Astrocyte (in vitro differentiated cells and primary cell): ENCODE results near the gene ITGB3BP.

Experiments
- EZH2 ChIP-seq: IDR thresholded peaks from 2 replicates; pipeline ENCODE4 v1.6.1; 2012; ENCODE audit warnings: mild to moderate bottlenecking, low read length, inconsistent platforms; ENCODE audit not compliant: insufficient read depth
- TF ChIP-seq, protein P1 (sequence below): IDR thresholded peaks from 2 replicates; pipeline ENCODE4 v1.5.1; 2011; ENCODE audit warnings: low read depth, mild to moderate bottlenecking, inconsistent platforms, low read length, moderate library complexity; ENCODE audit not compliant: insufficient read depth

GRCh38 chr1:63461661-63462230, 61.3 kb downstream of the ITGB3BP start:
- TF ChIP-seq, protein P1, sequence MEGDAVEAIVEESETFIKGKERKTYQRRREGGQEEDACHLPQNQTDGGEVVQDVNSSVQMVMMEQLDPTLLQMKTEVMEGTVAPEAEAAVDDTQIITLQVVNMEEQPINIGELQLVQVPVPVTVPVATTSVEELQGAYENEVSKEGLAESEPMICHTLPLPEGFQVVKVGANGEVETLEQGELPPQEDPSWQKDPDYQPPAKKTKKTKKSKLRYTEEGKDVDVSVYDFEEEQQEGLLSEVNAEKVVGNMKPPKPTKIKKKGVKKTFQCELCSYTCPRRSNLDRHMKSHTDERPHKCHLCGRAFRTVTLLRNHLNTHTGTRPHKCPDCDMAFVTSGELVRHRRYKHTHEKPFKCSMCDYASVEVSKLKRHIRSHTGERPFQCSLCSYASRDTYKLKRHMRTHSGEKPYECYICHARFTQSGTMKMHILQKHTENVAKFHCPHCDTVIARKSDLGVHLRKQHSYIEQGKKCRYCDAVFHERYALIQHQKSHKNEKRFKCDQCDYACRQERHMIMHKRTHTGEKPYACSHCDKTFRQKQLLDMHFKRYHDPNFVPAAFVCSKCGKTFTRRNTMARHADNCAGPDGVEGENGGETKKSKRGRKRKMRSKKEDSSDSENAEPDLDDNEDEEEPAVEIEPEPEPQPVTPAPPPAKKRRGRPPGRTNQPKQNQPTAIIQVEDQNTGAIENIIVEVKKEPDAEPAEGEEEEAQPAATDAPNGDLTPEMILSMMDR = no peak
- no peak for TF ChIP-seq EZH2
